PFSK-1 (cell line): Measurements from ENCODE around the gene TCF4.

Experiments
- FOXP2 ChIP-seq: optimal IDR thresholded peaks from 2 replicates; pipeline ENCODE3; 2011; ENCODE audit warnings: borderline replicate concordance, control low read depth, inconsistent platforms; ENCODE audit not compliant: insufficient read depth; ENCODE audit errors: extremely low read length, extremely low read depth
- POLR2AphosphoS5 ChIP-seq: IDR thresholded peaks from 2 replicates; pipeline ENCODE4 v1.6.1; 2012; ENCODE audit warnings: low read depth, mild to moderate bottlenecking, control low read depth, low read length, moderate library complexity

- no peak for TF ChIP-seq FOXP2
- TF ChIP-seq POLR2AphosphoS5, result no peak
These were observed 87.5 kb downstream of the TCF4 start for GRCh38 chr18:55500316-55501086.
